ENCODE measurements around the gene RBM12.

The RBM12 gene

GRCh38 chr20:35611482-35611881 is 53.2 kb downstream of the RBM12 start:
- no peak for TF ChIP-seq TAF1 (IDR thresholded peaks at IDR 0.05; ENCODE audit: low read depth)
- TF ChIP-seq YY1 (IDR thresholded peaks at IDR 0.05; ENCODE audit: low read depth): no peak
- TF ChIP-seq RAD21 (IDR thresholded peaks at IDR 0.05; ENCODE audit: low read depth): no peak
- TF ChIP-seq USF1 (IDR thresholded peaks at IDR 0.05): no peak
- TF ChIP-seq FOXM1 (IDR thresholded peaks at IDR 0.05; ENCODE audit: borderline replicate concordance, low read depth): no peak
- TF ChIP-seq CREB1 (IDR thresholded peaks at IDR 0.05; ENCODE audit: low read depth): no peak
- no peak for TF ChIP-seq TCF12 (IDR thresholded peaks at IDR 0.05; ENCODE audit: low read depth)
- TF ChIP-seq NFIC (IDR thresholded peaks at IDR 0.05): no peak
- no peak for TF ChIP-seq ZBTB7A (IDR thresholded peaks at IDR 0.05; ENCODE audit: low read depth)
- no peak for TF ChIP-seq EP300 (IDR thresholded peaks at IDR 0.05; ENCODE audit: borderline replicate concordance)
- no peak for TF ChIP-seq MAX (IDR thresholded peaks at IDR 0.05)
- TF ChIP-seq TEAD4 (IDR thresholded peaks at IDR 0.05): no peak
- no peak for TF ChIP-seq CEBPB (IDR thresholded peaks at IDR 0.05)
- no peak for TF ChIP-seq EGR1 (IDR thresholded peaks at IDR 0.05)
- TF ChIP-seq REST (IDR thresholded peaks at IDR 0.05; ENCODE audit: low read depth): no peak

DNA sequence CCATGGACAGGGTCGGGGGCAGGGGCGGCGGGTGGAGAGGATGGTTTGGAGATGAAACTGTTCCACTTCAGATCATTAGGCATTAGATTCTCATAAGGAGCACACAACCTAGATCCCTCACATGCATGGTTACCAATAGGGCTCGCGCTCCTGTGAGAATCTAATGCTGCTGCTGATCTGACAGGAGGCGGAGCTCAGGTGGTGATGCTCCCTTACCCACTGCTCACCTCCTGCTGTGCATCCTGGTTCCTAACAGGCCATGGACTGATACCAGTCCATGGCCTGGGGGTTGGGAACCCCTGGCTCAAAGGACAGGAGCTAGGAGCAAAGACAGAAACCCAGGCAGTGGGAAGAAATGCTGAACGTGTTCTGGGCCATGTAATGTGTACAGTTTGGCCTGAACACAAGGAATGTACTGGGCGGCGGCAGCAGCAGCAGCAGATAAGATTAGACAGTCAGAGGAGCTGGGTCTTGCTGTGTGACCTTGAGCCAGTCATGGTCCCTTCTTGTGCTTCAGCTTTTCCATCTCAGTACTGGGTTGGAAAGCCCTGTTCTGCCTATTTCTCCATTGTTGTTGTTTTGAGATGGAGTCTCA is 53.8 kb downstream of the RBM12 start:
- TF ChIP-seq EP300 (IDR thresholded peaks at IDR 0.05; ENCODE audit: borderline replicate concordance) (no peak), EGR1 (IDR thresholded peaks at IDR 0.05) (no peak), ZBTB7A (IDR thresholded peaks at IDR 0.05; ENCODE audit: low read depth) (no peak), REST (IDR thresholded peaks at IDR 0.05; ENCODE audit: low read depth) (no peak)

- no peak for TF ChIP-seq TCF12 (IDR thresholded peaks at IDR 0.05; ENCODE audit: low read depth)
- no peak for TF ChIP-seq FOXM1 (IDR thresholded peaks at IDR 0.05; ENCODE audit: borderline replicate concordance, low read depth)
- TF ChIP-seq TEAD4 (IDR thresholded peaks at IDR 0.05): no peak
- TF ChIP-seq EGR1 (IDR thresholded peaks at IDR 0.05): peak; percentile 59; the same call in 1 of the 2 replicates
- TF ChIP-seq CEBPB (IDR thresholded peaks at IDR 0.05): no peak
- no peak for TF ChIP-seq EP300 (IDR thresholded peaks at IDR 0.05; ENCODE audit: borderline replicate concordance)
- TF ChIP-seq YY1 (IDR thresholded peaks at IDR 0.05; ENCODE audit: low read depth): no peak
- no peak for TF ChIP-seq TAF1 (IDR thresholded peaks at IDR 0.05; ENCODE audit: low read depth)
- TF ChIP-seq NFIC (IDR thresholded peaks at IDR 0.05): no peak
- no peak for TF ChIP-seq USF1 (IDR thresholded peaks at IDR 0.05)
- TF ChIP-seq RAD21 (IDR thresholded peaks at IDR 0.05; ENCODE audit: low read depth): no peak
- TF ChIP-seq CREB1 (IDR thresholded peaks at IDR 0.05; ENCODE audit: low read depth): no peak
- no peak for TF ChIP-seq MAX (IDR thresholded peaks at IDR 0.05)
- TF ChIP-seq REST (IDR thresholded peaks at IDR 0.05; ENCODE audit: low read depth): no peak
- TF ChIP-seq ZBTB7A (IDR thresholded peaks at IDR 0.05; ENCODE audit: low read depth): 0 out of 2 replicates have a peak, but pooled peaks have one; percentile 43
Observed at GRCh38 chr20:35607003-35607735, 57.5 kb downstream of the RBM12 start.

- no peak for TF ChIP-seq NFIC (IDR thresholded peaks at IDR 0.05)
- no peak for TF ChIP-seq ZBTB7A (IDR thresholded peaks at IDR 0.05; ENCODE audit: low read depth)
- TF ChIP-seq MAX (IDR thresholded peaks at IDR 0.05): no peak
- no peak for TF ChIP-seq EP300 (IDR thresholded peaks at IDR 0.05; ENCODE audit: borderline replicate concordance)
- TF ChIP-seq RAD21 (IDR thresholded peaks at IDR 0.05; ENCODE audit: low read depth): no peak
- TF ChIP-seq TAF1 (IDR thresholded peaks at IDR 0.05; ENCODE audit: low read depth): no peak
- TF ChIP-seq TEAD4 (IDR thresholded peaks at IDR 0.05): no peak
- TF ChIP-seq REST (IDR thresholded peaks at IDR 0.05; ENCODE audit: low read depth): no peak
- TF ChIP-seq CEBPB (IDR thresholded peaks at IDR 0.05): no peak
Observed at GRCh38 chr20:35606127-35606526, 58.6 kb downstream of the RBM12 start.

Data from Ishikawa (cell line).